Amniotic epithelial cell (primary cell): ENCODE results near the gene PLAAT5.

Source experiments
- DNase-seq: peaks from one replicate; pipeline ENCODE4 v3.0.0-alpha.2; 2010; ENCODE audit warnings: low read depth

PLAAT5 gene

GRCh38 chr11:63512816-63513215 is 21.8 kb upstream of the PLAAT5 start:
- DNase-seq = no peak

GRCh38 chr11:63511048-63511748 is 20.2 kb upstream of the PLAAT5 start:
- no peak for DNase-seq

GRCh38 chr11:63510360-63511047 is 19.5 kb upstream of the PLAAT5 start:
- DNase-seq = peak; percentile 77

GRCh38 chr11:63508745-63509144 is 17.8 kb upstream of the PLAAT5 start:
- no peak for DNase-seq

- peak; percentile 27 for DNase-seq
These were observed 17.0 kb upstream of the PLAAT5 start for GRCh38 chr11:63508009-63508408.

GRCh38 chr11:63507511-63507910 is 16.5 kb upstream of the PLAAT5 start:
- DNase-seq = no peak

- DNase-seq = no peak
These were observed 15.9 kb upstream of the PLAAT5 start for GRCh38 chr11:63506876-63507275.

- DNase-seq = peak; percentile 96
These were observed 15.0 kb upstream of the PLAAT5 start, which contains the start of gene LGALS12 for GRCh38 chr11:63505857-63506528. LGALS12 (plus strand) TSS chr11:63506084; CDS start chr11:63506459, 375 bp downstream.

GRCh38 chr11:63504933-63505586 is 14.1 kb upstream of the PLAAT5 start:
- DNase-seq = peak; percentile 39

- DNase-seq = no peak
These were observed 13.1 kb upstream of the PLAAT5 start for GRCh38 chr11:63504054-63504453.

- DNase-seq = no peak
These were observed 12.5 kb upstream of the PLAAT5 start for GRCh38 chr11:63503492-63503891.

- DNase-seq = no peak
These were observed 11.4 kb upstream of the PLAAT5 start for GRCh38 chr11:63502252-63502820.

GRCh38 chr11:63501236-63501635 is 10.3 kb upstream of the PLAAT5 start:
- no peak for DNase-seq

- no peak for DNase-seq
These were observed 8.9 kb upstream of the PLAAT5 start for GRCh38 chr11:63499874-63500273.

GRCh38 chr11:63494975-63495374 is 4.0 kb upstream of the PLAAT5 start:
- no peak for DNase-seq

- no peak for DNase-seq
These were observed 2.2 kb upstream of the PLAAT5 start for GRCh38 chr11:63493127-63493526.

GRCh38 chr11:63492441-63492840 is 1.5 kb upstream of the PLAAT5 start:
- DNase-seq = no peak

- DNase-seq = peak; percentile 97
These were observed 837 bp upstream of the PLAAT5 start for GRCh38 chr11:63491636-63492372.

- no peak for DNase-seq
These were observed 247 bp upstream of the PLAAT5 start for GRCh38 chr11:63491240-63491587.

GRCh38 chr11:63489879-63490278 is 1.1 kb downstream of the PLAAT5 start:
- peak; percentile 74 for DNase-seq

- no peak for DNase-seq
These were observed 2.2 kb downstream of the PLAAT5 start for GRCh38 chr11:63488789-63489188.

- no peak for DNase-seq
These were observed 5.2 kb downstream of the PLAAT5 start for GRCh38 chr11:63485777-63486176.
